Measurements from ENCODE around the gene KATNB1.

GRCh38 chr16:57740423-57741071 lies 5.0 kb downstream of the KATNB1 start:
- TF ChIP-seq CTCF (conservative IDR thresholded peaks at IDR 0.05) (no peak), ZFX (IDR thresholded peaks at IDR 0.05) (no peak)
